GM21360 (cell line): ENCODE results near the gene LTO1.

Source experiments
- ATAC-seq: cut with Tn5 transposase; IDR thresholded peaks from one replicate; pipeline ENCODE4 v1.9.1; 2021; ENCODE audit warnings: mild to moderate bottlenecking, moderate library complexity; ENCODE audit not compliant: unreplicated experiment

Gene LTO1

GRCh38 chr11:69682221-69682620 lies 7.1 kb upstream of the LTO1 start:
- ATAC-seq: no peak

GRCh38 chr11:69680688-69681087 lies 5.5 kb upstream of the LTO1 start:
- ATAC-seq: no peak

GRCh38 chr11:69677749-69678148 lies 2.6 kb upstream of the LTO1 start:
- ATAC-seq: no peak

GRCh38 chr11:69674267-69674885 lies 777 bp downstream of the LTO1 start:
- ATAC-seq: no peak

- no peak for ATAC-seq
Observed at GRCh38 chr11:69671734-69672465, 3.3 kb downstream of the LTO1 start.

GRCh38 chr11:69670158-69670845 lies 4.9 kb downstream of the LTO1 start:
- ATAC-seq: no peak

- ATAC-seq: no peak
Observed at GRCh38 chr11:69669486-69669885, 5.7 kb downstream of the LTO1 start.

- no peak for ATAC-seq
Observed at GRCh38 chr11:69667619-69668604, 7.2 kb downstream of the LTO1 start.

- ATAC-seq: no peak
Observed at GRCh38 chr11:69666752-69667536, 8.2 kb downstream of the LTO1 start.

GRCh38 chr11:69666261-69666660 lies 8.9 kb downstream of the LTO1 start:
- no peak for ATAC-seq

- no peak for ATAC-seq
Observed at GRCh38 chr11:69665669-69666068, 9.5 kb downstream of the LTO1 start.

- ATAC-seq: no peak
Observed at GRCh38 chr11:69664901-69665300, 10.3 kb downstream of the LTO1 start.

- no peak for ATAC-seq
Observed at GRCh38 chr11:69664103-69664775, 10.9 kb downstream of the LTO1 start.

- no peak for ATAC-seq
Observed at GRCh38 chr11:69663326-69663725, 11.8 kb downstream of the LTO1 start.

GRCh38 chr11:69662806-69663205 lies 12.3 kb downstream of the LTO1 start:
- no peak for ATAC-seq

GRCh38 chr11:69662021-69662698 lies 13.0 kb downstream of the LTO1 start:
- no peak for ATAC-seq

GRCh38 chr11:69661413-69661715 lies 13.8 kb downstream of the LTO1 start:
- ATAC-seq: no peak

GRCh38 chr11:69660001-69660500 lies 15.1 kb downstream of the LTO1 start:
- no peak for ATAC-seq

GRCh38 chr11:69659591-69659990 lies 15.6 kb downstream of the LTO1 start:
- ATAC-seq: no peak
